Stomach (tissue), 4 donors: ENCODE results near the gene APBA1.

ENCODE experiments used
- POLR2A ChIP-seq, 4 donors: fragments of 450-650 bp; IDR thresholded peaks; one replicate each; pipeline ENCODE4 v1.6.1; 2016; ENCODE audit warnings: antibody characterized with exemption in 4 of 4, control low read depth in 2 of 4, mild to moderate bottlenecking in 1 of 4, moderate library complexity in 1 of 4
- TF ChIP-seq, protein P1 (sequence below), 7 experiments: fragments of 450-650 bp in 4 of 7; fragments of 200-600 bp in 3 of 7; sonication (generic) in 3 of 7; IDR thresholded peaks; one replicate each; pipeline ENCODE4 v1.5.1; 2016 to 2019; ENCODE audit warnings: antibody characterized with exemption in 7 of 7, control low read depth in 2 of 7, mild to moderate bottlenecking in 1 of 7

- TF ChIP-seq, protein P1, sequence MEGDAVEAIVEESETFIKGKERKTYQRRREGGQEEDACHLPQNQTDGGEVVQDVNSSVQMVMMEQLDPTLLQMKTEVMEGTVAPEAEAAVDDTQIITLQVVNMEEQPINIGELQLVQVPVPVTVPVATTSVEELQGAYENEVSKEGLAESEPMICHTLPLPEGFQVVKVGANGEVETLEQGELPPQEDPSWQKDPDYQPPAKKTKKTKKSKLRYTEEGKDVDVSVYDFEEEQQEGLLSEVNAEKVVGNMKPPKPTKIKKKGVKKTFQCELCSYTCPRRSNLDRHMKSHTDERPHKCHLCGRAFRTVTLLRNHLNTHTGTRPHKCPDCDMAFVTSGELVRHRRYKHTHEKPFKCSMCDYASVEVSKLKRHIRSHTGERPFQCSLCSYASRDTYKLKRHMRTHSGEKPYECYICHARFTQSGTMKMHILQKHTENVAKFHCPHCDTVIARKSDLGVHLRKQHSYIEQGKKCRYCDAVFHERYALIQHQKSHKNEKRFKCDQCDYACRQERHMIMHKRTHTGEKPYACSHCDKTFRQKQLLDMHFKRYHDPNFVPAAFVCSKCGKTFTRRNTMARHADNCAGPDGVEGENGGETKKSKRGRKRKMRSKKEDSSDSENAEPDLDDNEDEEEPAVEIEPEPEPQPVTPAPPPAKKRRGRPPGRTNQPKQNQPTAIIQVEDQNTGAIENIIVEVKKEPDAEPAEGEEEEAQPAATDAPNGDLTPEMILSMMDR (IDR thresholded peaks at IDR 0.05): no peak
- no peak for TF ChIP-seq POLR2A (IDR thresholded peaks at IDR 0.05)
Measured at GRCh38 chr9:69657269-69657668, 14.9 kb downstream of the APBA1 start.
